DMS53 treated with DMSO at 0.1 percent for 48 hours (cell line): ENCODE measurements around the gene SELENON.

Experiments
- DNase-seq: peaks from one replicate; lab custom pipeline; 2025; ENCODE audit not compliant: unreplicated experiment; lab: John Stamatoyannopoulos, UW

SELENON gene

GRCh38 chr1:25770541-25771220 lies 29.3 kb upstream of the SELENON start:
- DNase-seq, result no peak

- DNase-seq, result peak; percentile 38
Observed at GRCh38 chr1:25771221-25772114, 28.5 kb upstream of the SELENON start.

GRCh38 chr1:25772164-25772563 lies 27.8 kb upstream of the SELENON start:
- no peak for DNase-seq

GRCh38 chr1:25772692-25773245 lies 27.2 kb upstream of the SELENON start:
- DNase-seq, result no peak

- peak; percentile 80 for DNase-seq
Observed at GRCh38 chr1:25773441-25774125, 26.4 kb upstream of the SELENON start.

GRCh38 chr1:25774206-25774803 lies 25.7 kb upstream of the SELENON start:
- DNase-seq, result no peak

- DNase-seq, result no peak
Observed at GRCh38 chr1:25774921-25775771, 24.8 kb upstream of the SELENON start.

GRCh38 chr1:25779388-25779787 lies 20.6 kb upstream of the SELENON start:
- DNase-seq, result no peak

- DNase-seq, result no peak
Observed at GRCh38 chr1:25779894-25780293, 20.1 kb upstream of the SELENON start.

GRCh38 chr1:25780318-25781129 lies 19.5 kb upstream of the SELENON start:
- no peak for DNase-seq

- DNase-seq, result no peak
Observed at GRCh38 chr1:25781130-25781433, 18.9 kb upstream of the SELENON start.

GRCh38 chr1:25782608-25783201 lies 17.3 kb upstream of the SELENON start:
- no peak for DNase-seq

- DNase-seq, result no peak
Observed at GRCh38 chr1:25784575-25785051, 15.4 kb upstream of the SELENON start.

GRCh38 chr1:25785333-25786067 lies 14.5 kb upstream of the SELENON start:
- no peak for DNase-seq

- DNase-seq, result no peak
Observed at GRCh38 chr1:25786887-25787759, 12.9 kb upstream of the SELENON start.

- no peak for DNase-seq
Observed at GRCh38 chr1:25787760-25788166, 12.2 kb upstream of the SELENON start.

GRCh38 chr1:25790472-25790871 lies 9.5 kb upstream of the SELENON start:
- DNase-seq, result no peak
